ENCODE data around the gene UBAC2.

UBAC2 gene

GRCh38 chr13:99347911-99348451 lies 147.3 kb downstream of the UBAC2 start:
- H3K27ac ChIP-seq (ENCODE audit: low read depth, low read length): no peak overlapping the region
- no peak overlapping the region for H3K9ac ChIP-seq (ENCODE audit: low read depth, low read length)
- peaks cover 46% of the 10 kb centered on the region for H3K36me3 ChIP-seq (ENCODE audit: control insufficient read depth, insufficient read depth, low read length)
- H3K4me1 ChIP-seq (ENCODE audit: control insufficient read depth, insufficient read depth, low read length): no peaks in the 10 kb centered on the region
- no peaks in the 10 kb centered on the region for H3K9me3 ChIP-seq (ENCODE audit: control insufficient read depth, insufficient read depth, low read length)
- H3K27me3 ChIP-seq (ENCODE audit: control insufficient read depth, insufficient read depth, low read length): no peaks in the 10 kb centered on the region
- no peak overlapping the region for H3K4me3 ChIP-seq (ENCODE audit: low read depth, low read length)

GRCh38 chr13:99350191-99350590 lies 149.5 kb downstream of the UBAC2 start:
- peaks cover 44% of the 10 kb centered on the region for H3K36me3 ChIP-seq (ENCODE audit: control insufficient read depth, insufficient read depth, low read length)
- H3K27me3 ChIP-seq (ENCODE audit: control insufficient read depth, insufficient read depth, low read length): no peaks in the 10 kb centered on the region
- no peaks in the 10 kb centered on the region for H3K4me1 ChIP-seq (ENCODE audit: control insufficient read depth, insufficient read depth, low read length)
- no peaks in the 10 kb centered on the region for H3K9me3 ChIP-seq (ENCODE audit: control insufficient read depth, insufficient read depth, low read length)
- H3K27ac ChIP-seq (ENCODE audit: low read depth, low read length): no peak overlapping the region
- H3K4me3 ChIP-seq (ENCODE audit: low read depth, low read length): no peak overlapping the region
- no peak overlapping the region for H3K9ac ChIP-seq (ENCODE audit: low read depth, low read length)

GRCh38 chr13:99351772-99352171 lies 151.1 kb downstream of the UBAC2 start:
- Histone ChIP-seq H3K9me3 (ENCODE audit: control insufficient read depth, insufficient read depth, low read length) (no peaks in the 10 kb centered on the region), H3K27ac (ENCODE audit: low read depth, low read length) (no peak overlapping the region), H3K36me3 (ENCODE audit: control insufficient read depth, insufficient read depth, low read length) (peaks cover 60% of the 10 kb centered on the region), H3K4me1 (ENCODE audit: control insufficient read depth, insufficient read depth, low read length) (no peaks in the 10 kb centered on the region), H3K4me3 (ENCODE audit: low read depth, low read length) (no peak overlapping the region), H3K9ac (ENCODE audit: low read depth, low read length) (no peak overlapping the region), H3K27me3 (ENCODE audit: control insufficient read depth, insufficient read depth, low read length) (no peaks in the 10 kb centered on the region)

GRCh38 chr13:99352351-99353245 lies 151.9 kb downstream of the UBAC2 start:
- H3K4me1 ChIP-seq (ENCODE audit: control insufficient read depth, insufficient read depth, low read length): no peaks in the 10 kb centered on the region
- H3K27me3 ChIP-seq (ENCODE audit: control insufficient read depth, insufficient read depth, low read length): no peaks in the 10 kb centered on the region
- H3K9me3 ChIP-seq (ENCODE audit: control insufficient read depth, insufficient read depth, low read length): no peaks in the 10 kb centered on the region
- no peak overlapping the region for H3K4me3 ChIP-seq (ENCODE audit: low read depth, low read length)
- peaks cover 64% of the 10 kb centered on the region for H3K36me3 ChIP-seq (ENCODE audit: control insufficient read depth, insufficient read depth, low read length)
- H3K27ac ChIP-seq (ENCODE audit: low read depth, low read length): no peak overlapping the region
- no peak overlapping the region for H3K9ac ChIP-seq (ENCODE audit: low read depth, low read length)

- Histone ChIP-seq H3K27ac (ENCODE audit: low read depth, low read length) (no peak overlapping the region), H3K36me3 (ENCODE audit: control insufficient read depth, insufficient read depth, low read length) (peaks cover 62% of the 10 kb centered on the region), H3K4me1 (ENCODE audit: control insufficient read depth, insufficient read depth, low read length) (no peaks in the 10 kb centered on the region), H3K4me3 (ENCODE audit: low read depth, low read length) (no peak overlapping the region), H3K27me3 (ENCODE audit: control insufficient read depth, insufficient read depth, low read length) (no peaks in the 10 kb centered on the region), H3K9me3 (ENCODE audit: control insufficient read depth, insufficient read depth, low read length) (no peaks in the 10 kb centered on the region), H3K9ac (ENCODE audit: low read depth, low read length) (no peak overlapping the region)
These were observed 152.6 kb downstream of the UBAC2 start for GRCh38 chr13:99353246-99353600.

- Histone ChIP-seq H3K27me3 (ENCODE audit: control insufficient read depth, insufficient read depth, low read length) (no peaks in the 10 kb centered on the region), H3K4me3 (ENCODE audit: low read depth, low read length) (no peak overlapping the region), H3K27ac (ENCODE audit: low read depth, low read length) (no peak overlapping the region), H3K9ac (ENCODE audit: low read depth, low read length) (no peak overlapping the region), H3K9me3 (ENCODE audit: control insufficient read depth, insufficient read depth, low read length) (no peaks in the 10 kb centered on the region), H3K4me1 (ENCODE audit: control insufficient read depth, insufficient read depth, low read length) (no peaks in the 10 kb centered on the region), H3K36me3 (ENCODE audit: control insufficient read depth, insufficient read depth, low read length) (peaks cover 62% of the 10 kb centered on the region)
These were observed 153.2 kb downstream of the UBAC2 start for GRCh38 chr13:99353836-99354235.

GRCh38 chr13:99354371-99354951 lies 153.8 kb downstream of the UBAC2 start:
- Histone ChIP-seq H3K9ac (ENCODE audit: low read depth, low read length) (no peak overlapping the region), H3K36me3 (ENCODE audit: control insufficient read depth, insufficient read depth, low read length) (peaks cover 60% of the 10 kb centered on the region), H3K4me3 (ENCODE audit: low read depth, low read length) (no peak overlapping the region), H3K9me3 (ENCODE audit: control insufficient read depth, insufficient read depth, low read length) (no peaks in the 10 kb centered on the region), H3K27me3 (ENCODE audit: control insufficient read depth, insufficient read depth, low read length) (no peaks in the 10 kb centered on the region), H3K4me1 (ENCODE audit: control insufficient read depth, insufficient read depth, low read length) (peaks cover 2% of the 10 kb centered on the region; the same call in 1 of the 2 replicates), H3K27ac (ENCODE audit: low read depth, low read length) (no peak overlapping the region)

- H3K9me3 ChIP-seq (ENCODE audit: control insufficient read depth, insufficient read depth, low read length): no peaks in the 10 kb centered on the region
- peaks cover 7% of the 10 kb centered on the region; the same call in 1 of the 2 replicates for H3K4me1 ChIP-seq (ENCODE audit: control insufficient read depth, insufficient read depth, low read length)
- H3K27ac ChIP-seq (ENCODE audit: low read depth, low read length): no peak overlapping the region
- no peak overlapping the region for H3K9ac ChIP-seq (ENCODE audit: low read depth, low read length)
- H3K36me3 ChIP-seq (ENCODE audit: control insufficient read depth, insufficient read depth, low read length): peaks cover 60% of the 10 kb centered on the region
- no peaks in the 10 kb centered on the region for H3K27me3 ChIP-seq (ENCODE audit: control insufficient read depth, insufficient read depth, low read length)
- no peak overlapping the region for H3K4me3 ChIP-seq (ENCODE audit: low read depth, low read length)
These were observed 154.8 kb downstream of the UBAC2 start for GRCh38 chr13:99355267-99356011.

GRCh38 chr13:99356012-99356261 lies 155.3 kb downstream of the UBAC2 start:
- Histone ChIP-seq H3K9ac (ENCODE audit: low read depth, low read length) (no peak overlapping the region), H3K4me3 (ENCODE audit: low read depth, low read length) (no peak overlapping the region), H3K36me3 (ENCODE audit: control insufficient read depth, insufficient read depth, low read length) (peaks cover 55% of the 10 kb centered on the region)

GRCh38 chr13:99356262-99357091 lies 155.8 kb downstream of the UBAC2 start:
- Histone ChIP-seq H3K36me3 (ENCODE audit: control insufficient read depth, insufficient read depth, low read length) (peaks cover 54% of the 10 kb centered on the region), H3K27ac (ENCODE audit: low read depth, low read length) (no peak overlapping the region), H3K4me3 (ENCODE audit: low read depth, low read length) (no peak overlapping the region), H3K27me3 (ENCODE audit: control insufficient read depth, insufficient read depth, low read length) (no peaks in the 10 kb centered on the region), H3K9ac (ENCODE audit: low read depth, low read length) (no peak overlapping the region), H3K4me1 (ENCODE audit: control insufficient read depth, insufficient read depth, low read length) (peaks cover 7% of the 10 kb centered on the region; the same call in 1 of the 2 replicates), H3K9me3 (ENCODE audit: control insufficient read depth, insufficient read depth, low read length) (no peaks in the 10 kb centered on the region)

More at GRCh38 chr13:99356012-99356261, 155.3 kb downstream of the UBAC2 start:
- Histone ChIP-seq H3K4me1 (ENCODE audit: control insufficient read depth, insufficient read depth, low read length) (peaks cover 7% of the 10 kb centered on the region; the same call in 1 of the 2 replicates), H3K27ac (ENCODE audit: low read depth, low read length) (no peak overlapping the region), H3K27me3 (ENCODE audit: control insufficient read depth, insufficient read depth, low read length) (no peaks in the 10 kb centered on the region), H3K9me3 (ENCODE audit: control insufficient read depth, insufficient read depth, low read length) (no peaks in the 10 kb centered on the region)

Measured in HUES48 (cell line).